Caco-2 (cell line): ENCODE measurements around the gene ISYNA1. TPM values are rescaled to one million over a fixed set of nuclear protein-coding genes. Genes with fewer than 3 reads are reported as not detected.

Experiments
- BruUV-seq: library from RNA; stranded (reverse); fragments of 400-500 nt; replicated peaks from 2 replicates; lab custom pipeline; 2021; lab: Mats Ljungman, UMichigan
- CTCF ChIA-PET: fragments of 300-600 bp; sonication (Branson Sonifier 250); formaldehyde crosslinking; loops from one replicate; lab custom pipeline; 2022; ENCODE audit warnings: antibody characterized with exemption; lab: Charles Lee
- POLR2A ChIA-PET: fragments of 300-600 bp; sonication (Branson Sonifier 250); formaldehyde crosslinking; loops from one replicate; lab custom pipeline; 2022; ENCODE audit warnings: antibody characterized with exemption; lab: Charles Lee
- DNase-seq, 2 experiments: peaks; one replicate each; pipeline versions ENCODE4 v3.0.0 to v3.0.0-alpha.2; 2020 to 2022
- H3K27me3 ChIP-seq: replicated peaks from 2 replicates; pipeline ENCODE4 v1.6.0; 2011; ENCODE audit warnings: low read length; ENCODE audit not compliant: control insufficient read depth, insufficient read depth
- H3K36me3 ChIP-seq: 2 replicates; pipeline ENCODE4 v1.5.1; 2011; ENCODE audit warnings: low read length; ENCODE audit not compliant: control insufficient read depth, insufficient read depth
- H3K4me1 ChIP-seq: fragments of 250-450 bp; sonication (Bioruptor Pico); 2 replicates; pipeline ENCODE4 v1.5.1; 2020; ENCODE audit warnings: mild to moderate bottlenecking
- H3K4me3 ChIP-seq: 2 replicates; pipeline ENCODE4 v1.5.1; 2011; ENCODE audit warnings: low read depth, mild to moderate bottlenecking, control low read depth, low read length
- H3K9me3 ChIP-seq: fragments of 250-450 bp; sonication (Bioruptor Pico); 2 replicates; pipeline ENCODE4 v1.5.1; 2020; ENCODE audit warnings: mild to moderate bottlenecking, moderate library complexity
- H3K27ac Mint-ChIP-seq: one replicate; pipeline ENCODE4 v1.8.0; 2022; ENCODE audit warnings: mixed read lengths; ENCODE audit not compliant: unreplicated experiment
- H3K27me3 Mint-ChIP-seq: one replicate; pipeline ENCODE4 v1.8.0; 2022; ENCODE audit warnings: mixed read lengths; ENCODE audit not compliant: insufficient read depth, unreplicated experiment
- H3K36me3 Mint-ChIP-seq: one replicate; pipeline ENCODE4 v1.8.0; 2022; ENCODE audit warnings: mild to moderate bottlenecking, mixed read lengths; ENCODE audit not compliant: insufficient read depth, unreplicated experiment
- H3K4me1 Mint-ChIP-seq: one replicate; pipeline ENCODE4 v1.8.0; 2022; ENCODE audit warnings: low read depth, mixed read lengths; ENCODE audit not compliant: unreplicated experiment
- H3K4me3 Mint-ChIP-seq: one replicate; pipeline ENCODE4 v1.8.0; 2022; ENCODE audit warnings: mild to moderate bottlenecking, moderate library complexity, mixed read lengths; ENCODE audit not compliant: unreplicated experiment
- H3K9me3 Mint-ChIP-seq: one replicate; pipeline ENCODE4 v1.8.0; 2022; ENCODE audit warnings: mixed read lengths; ENCODE audit not compliant: unreplicated experiment
- CTCF ChIP-seq, 2 experiments: fragments of 200-600 bp in 1 of 2; IDR thresholded peaks; 1 replicate in 1 of 2; 2 replicates in 1 of 2; pipeline versions ENCODE4 v1.5.1 to v1.8.0; 2011 to 2022; ENCODE audit warnings: antibody characterized with exemption in 1 of 2, control low read depth in 1 of 2, inconsistent platforms in 1 of 2, low read depth in 1 of 2, low read length in 1 of 2, mild to moderate bottlenecking in 1 of 2, moderate library complexity in 1 of 2; ENCODE audit not compliant: insufficient read depth in 1 of 2, severe bottlenecking in 1 of 2, unreplicated experiment in 1 of 2
- intact Hi-C: fragments of 100-400 bp; cut with micrococcal nuclease; formaldehyde crosslinking; loops from one replicate; pipeline ENCODE4 v1.10.0; 2022; ENCODE audit not compliant: unreplicated experiment
- total RNA-seq: library from RNA; stranded (reverse); gene quantifications from 2 replicates; pipeline ENCODE4 v1.2.3, GENCODE V29; 2022

Gene ISYNA1
- total RNA-seq, 1 experiment from 2014 or later, result 65.3 TPM

GRCh38 chr19:18464646-18465045, 26.7 kb upstream of the ISYNA1 start:
- H3K4me1 Mint-ChIP-seq, result peaks cover 6% of the 10 kb centered on the region
- peaks cover 8% of the 10 kb centered on the region for H3K36me3 Mint-ChIP-seq
- CTCF ChIA-PET, result interaction anchor here (0.8 kb wide), 1 partner anchor 13 kb away, joined by 3 read pairs; no protein-coding TSS in a partner anchor
- H3K4me3 Mint-ChIP-seq, result no peak overlapping the region
- no peak overlapping the region for H3K27ac Mint-ChIP-seq
- H3K4me3 ChIP-seq, result no peak overlapping the region
- TF ChIP-seq CTCF (IDR thresholded peaks at IDR 0.05; ENCODE audit: insufficient read depth in 1 of 2, low read depth in 1 of 2, low read length in 1 of 2, severe bottlenecking in 1 of 2, unreplicated experiment in 1 of 2), result no peak
- H3K4me1 ChIP-seq, result peaks cover 31% of the 10 kb centered on the region
- POLR2A ChIA-PET, result interaction anchor here (0.5 kb wide), 1 partner anchor 124 kb away, joined by 3 read pairs; no protein-coding TSS in a partner anchor
- BruUV-seq, result no TSS peak
- no peaks in the 10 kb centered on the region for H3K27me3 ChIP-seq
- peaks cover 2% of the 10 kb centered on the region for H3K36me3 ChIP-seq
- DNase-seq, result no peak
- H3K9me3 Mint-ChIP-seq, result no peaks in the 10 kb centered on the region
- intact Hi-C loops, result loop anchor here (10.0 kb wide), 1 partner anchor 120 kb away; the partner anchor contains the start of gene REX1BD
- H3K9me3 ChIP-seq, result no peaks in the 10 kb centered on the region
- no peaks in the 10 kb centered on the region for H3K27me3 Mint-ChIP-seq

GRCh38 chr19:18461471-18461870, 23.5 kb upstream of the ISYNA1 start:
- DNase-seq, result no peak
- H3K4me1 Mint-ChIP-seq, result no peaks in the 10 kb centered on the region
- POLR2A ChIA-PET, result interaction anchor here (0.6 kb wide), 1 partner anchor 180 kb away, joined by 3 read pairs; no protein-coding TSS in a partner anchor
- peak overlapping the region; percentile 71 for H3K27ac Mint-ChIP-seq
- Histone ChIP-seq H3K9me3 (no peaks in the 10 kb centered on the region), H3K27me3 (no peaks in the 10 kb centered on the region), H3K4me1 (peaks cover 28% of the 10 kb centered on the region), H3K4me3 (no peak overlapping the region), H3K36me3 (peaks cover 4% of the 10 kb centered on the region)
- TF ChIP-seq CTCF (IDR thresholded peaks at IDR 0.05; ENCODE audit: insufficient read depth in 1 of 2, low read depth in 1 of 2, low read length in 1 of 2, severe bottlenecking in 1 of 2, unreplicated experiment in 1 of 2), result no peak
- no peaks in the 10 kb centered on the region for H3K9me3 Mint-ChIP-seq
- BruUV-seq, result no TSS peak
- H3K36me3 Mint-ChIP-seq, result peaks cover 10% of the 10 kb centered on the region
- CTCF ChIA-PET, result interaction anchor here (0.6 to 2.4 kb wide), 10 partner anchors 10 to 458 kb away, joined by 3 to 19 read pairs (median 4); partner anchors contain the start of gene COPE
- intact Hi-C loops, result loop anchor here (10.0 kb wide), 1 partner anchor 123 kb away; the partner anchor contains the start of gene REX1BD
- H3K27me3 Mint-ChIP-seq, result no peaks in the 10 kb centered on the region
- H3K4me3 Mint-ChIP-seq, result no peak overlapping the region

- no peaks in the 10 kb centered on the region for H3K9me3 Mint-ChIP-seq
- H3K27me3 ChIP-seq, result no peaks in the 10 kb centered on the region
- peak overlapping the region; percentile 75 for H3K27ac Mint-ChIP-seq
- no peak for TF ChIP-seq CTCF (IDR thresholded peaks at IDR 0.05; ENCODE audit: insufficient read depth in 1 of 2, low read depth in 1 of 2, low read length in 1 of 2, severe bottlenecking in 1 of 2, unreplicated experiment in 1 of 2)
- no peaks in the 10 kb centered on the region for H3K4me1 Mint-ChIP-seq
- peaks cover 4% of the 10 kb centered on the region for H3K36me3 ChIP-seq
- POLR2A ChIA-PET, result no interaction called here
- BruUV-seq, result no TSS peak
- peaks cover 15% of the 10 kb centered on the region for H3K36me3 Mint-ChIP-seq
- H3K27me3 Mint-ChIP-seq, result no peaks in the 10 kb centered on the region
- H3K4me1 ChIP-seq, result peaks cover 28% of the 10 kb centered on the region
- CTCF ChIA-PET, result interaction anchor here (1.2 to 1.6 kb wide), 2 partner anchors 10 to 22 kb away, joined by 4 to 10 read pairs; no protein-coding TSS in a partner anchor
- no peak overlapping the region for H3K4me3 ChIP-seq
- no peak for DNase-seq
- intact Hi-C loops, result loop anchor here (10.0 kb wide), 1 partner anchor 124 kb away; the partner anchor contains the start of gene REX1BD
- no peaks in the 10 kb centered on the region for H3K9me3 ChIP-seq
- no peak overlapping the region for H3K4me3 Mint-ChIP-seq
These were observed 23.0 kb upstream of the ISYNA1 start for GRCh38 chr19:18460900-18461299.
